Stomach (tissue), 9 donors: ENCODE data around the gene BCL2. TPM values are rescaled to one million over a fixed set of nuclear protein-coding genes. Genes with fewer than 3 reads are reported as not detected.

Experiments used
- DNase-seq, 2 donors: peaks; one replicate each; pipeline versions ENCODE4 v3.0.0 to v3.0.0-alpha.2; 2013 to 2019
- H3K27ac ChIP-seq, 5 donors: fragments of 200-600 bp in 4 of 5; sonication (generic) in 4 of 5; one replicate each; pipeline ENCODE4 v1.5.1; 2013 to 2019; ENCODE audit warnings: mild to moderate bottlenecking in 1 of 5, moderate library complexity in 1 of 5
- H3K27me3 ChIP-seq, 3 donors: fragments of 200-600 bp; sonication (generic); one replicate each; pipeline ENCODE4 v1.5.1; 2017 to 2019; ENCODE audit warnings: mixed run types in 1 of 3
- H3K36me3 ChIP-seq, 4 donors: fragments of 200-600 bp; sonication (generic); 1 replicate in 3 of 4; 2 replicates in 1 of 4; pipeline ENCODE4 v1.5.1; 2016 to 2019
- H3K4me1 ChIP-seq, 4 donors: fragments of 200-600 bp; sonication (generic); one replicate each; pipeline ENCODE4 v1.5.1; 2016 to 2019
- H3K4me3 ChIP-seq, 4 donors: fragments of 200-600 bp; sonication (generic) in 3 of 4; one replicate each; pipeline ENCODE4 v1.5.1; 2016 to 2019; ENCODE audit warnings: mild to moderate bottlenecking in 1 of 4
- H3K9me3 ChIP-seq, 4 donors: fragments of 200-600 bp; sonication (generic); one replicate each; pipeline ENCODE4 v1.5.1; 2016 to 2019
- CTCF ChIP-seq, 7 experiments: fragments of 450-650 bp in 4 of 7; fragments of 200-600 bp in 3 of 7; sonication (generic) in 3 of 7; IDR thresholded peaks; one replicate each; pipeline ENCODE4 v1.5.1; 2016 to 2019; ENCODE audit warnings: antibody characterized with exemption in 7 of 7, control low read depth in 2 of 7, mild to moderate bottlenecking in 1 of 7
- EP300 ChIP-seq: sonication (generic); formaldehyde crosslinking; IDR thresholded peaks from one replicate; pipeline ENCODE4 v1.6.1; 2017; ENCODE audit warnings: antibody characterized with exemption
- POLR2A ChIP-seq, 4 donors: fragments of 450-650 bp; IDR thresholded peaks; one replicate each; pipeline ENCODE4 v1.6.1; 2016; ENCODE audit warnings: antibody characterized with exemption in 4 of 4, control low read depth in 2 of 4, mild to moderate bottlenecking in 1 of 4, moderate library complexity in 1 of 4
- POLR2AphosphoS5 ChIP-seq, 3 donors: sonication (generic); formaldehyde crosslinking; IDR thresholded peaks; one replicate each; pipeline ENCODE4 v1.6.1; 2016; ENCODE audit warnings: antibody characterized with exemption in 3 of 3
- WGBS, 5 donors: extraction: QIAGEN DNeasy Blood & Tissue Kit in 3 of 5; methylation state at CpG; one replicate each; pipeline versions ENCODE4 v1.1.5 to v1.1.7; 2013 to 2018; 5-methylcytosine and 5-hydroxymethylcytosine counted together
- intact Hi-C: fragments of 100-400 bp; cut with DNase I; formaldehyde crosslinking; loops from one replicate; pipeline ENCODE4 v1.15.1; 2023; ENCODE audit warnings: low total_unique reads
- polyA plus RNA-seq, 3 donors: library from polyadenylated mRNA; stranded (reverse); fragments of 200-250 nt; gene quantifications; one replicate each; pipeline ENCODE4 v1.2.3, GENCODE V29; 2013
- total RNA-seq, 5 donors: library from RNA; depleted of rRNA; stranded (reverse); fragments of >200 nt; gene quantifications; one replicate each; pipeline versions ENCODE4 v1.1.0 to v1.2.3, GENCODE V29; 2014 to 2016
- donor health status: healthy with polysubstance abuse.
- donor health status: Bipolar disorder and iron deficiency.
- donor health status: healthy.

The BCL2 gene
- total and polyA plus RNA-seq, 8 donors = 1.5 to 53.9 (median 6.0) TPM

DNA sequence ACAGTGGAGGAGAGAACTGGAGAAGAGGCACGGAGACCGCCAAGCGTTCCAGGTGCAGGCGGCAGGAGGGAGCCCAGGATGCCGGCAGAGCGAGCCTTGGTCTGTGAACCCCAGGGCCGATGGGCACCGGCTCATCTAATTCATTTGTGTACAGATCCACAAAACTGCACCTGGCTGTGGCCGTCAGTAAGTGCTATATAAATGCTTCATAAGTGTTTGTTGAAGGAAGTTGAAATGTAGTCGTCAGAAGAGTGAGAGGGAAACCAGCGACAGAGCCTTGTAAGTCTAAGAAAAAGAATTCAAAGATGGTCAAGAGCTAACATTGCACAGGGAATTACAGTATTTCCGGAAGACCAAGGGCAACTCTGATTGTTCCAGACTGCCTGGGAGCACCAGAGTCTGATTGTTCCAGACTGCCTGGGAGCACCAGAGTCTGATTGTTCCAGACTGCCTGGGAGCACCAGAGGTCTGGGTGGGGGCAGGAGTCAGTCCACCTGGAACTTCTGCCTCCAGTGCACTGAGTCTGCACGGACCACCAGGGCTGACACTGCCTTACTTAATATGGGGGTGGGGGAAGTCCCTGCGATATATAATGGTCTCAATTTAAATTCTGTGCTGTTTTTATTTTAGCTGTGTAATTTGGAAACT lies 112.3 kb downstream of the BCL2 start:
- whole genome bisulfite sequencing, 5 donors = 70 to 81% (median 77%) methylated on average over 14 of the region's 14 CpGs
- Histone ChIP-seq H3K27me3 (no peaks in the 10 kb centered on the region), H3K36me3 (no peaks in the 10 kb centered on the region), H3K4me3 (no peak overlapping the region), H3K9me3 (no peaks in the 10 kb centered on the region), H3K4me1 (peaks cover 0 to 15% (median 7%) of the 10 kb centered on the region in 4 donors), H3K27ac (no peak overlapping the region)
- intact Hi-C loops = no loop called here
- no peak for DNase-seq
- TF ChIP-seq CTCF (IDR thresholded peaks at IDR 0.05) (no peak), POLR2A (IDR thresholded peaks at IDR 0.05) (no peak), POLR2AphosphoS5 (IDR thresholded peaks at IDR 0.05) (no peak), EP300 (no peak)

DNA sequence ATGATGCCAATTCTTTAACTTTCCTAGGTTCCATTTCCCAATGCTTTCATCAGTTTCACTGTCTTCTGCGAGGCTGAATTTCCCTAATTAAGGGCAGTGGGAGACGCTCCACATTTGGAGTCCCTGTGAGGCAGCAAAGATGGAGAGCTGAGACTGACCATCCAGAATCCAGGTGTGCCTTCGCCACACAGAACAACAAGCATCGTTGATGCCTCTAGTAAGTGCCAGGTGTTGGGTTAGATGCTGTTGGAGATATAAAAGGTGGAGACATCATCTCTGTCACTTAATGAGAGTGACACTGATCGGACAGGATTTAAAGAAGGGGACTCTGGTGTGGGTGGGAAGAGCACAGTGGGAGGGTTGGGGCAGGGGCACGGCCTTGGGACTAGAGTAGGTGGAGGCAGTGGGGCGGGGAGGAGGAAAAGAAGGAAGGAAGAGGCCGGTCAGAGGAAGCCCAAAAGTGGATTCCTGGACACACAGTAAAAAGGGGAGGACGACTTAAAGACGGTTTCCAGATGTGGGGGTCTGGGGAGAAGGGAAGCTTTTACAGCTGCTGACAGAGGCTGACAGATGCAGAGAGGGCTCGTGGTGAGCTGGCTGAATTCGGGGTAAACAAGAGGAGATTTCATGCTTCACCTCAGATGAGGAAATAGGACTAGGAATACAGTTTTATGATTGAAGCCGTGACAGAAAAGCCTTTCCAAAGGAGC lies 113.0 kb downstream of the BCL2 start:
- WGBS, 5 donors = 69 to 82% (median 75%) methylated on average over 13 of the region's 13 CpGs
- Histone ChIP-seq H3K36me3 (no peaks in the 10 kb centered on the region), H3K27ac (no peak overlapping the region), H3K4me1 (peaks cover 0 to 15% (median 7%) of the 10 kb centered on the region in 4 donors), H3K27me3 (no peaks in the 10 kb centered on the region), H3K9me3 (no peaks in the 10 kb centered on the region), H3K4me3 (no peak overlapping the region)
- DNase-seq = no peak
- TF ChIP-seq CTCF (IDR thresholded peaks at IDR 0.05) (no peak), POLR2A (IDR thresholded peaks at IDR 0.05) (no peak), POLR2AphosphoS5 (IDR thresholded peaks at IDR 0.05) (no peak), EP300 (no peak)
- intact Hi-C loops = no loop called here

GRCh38 chr18:63205791-63206252 lies 113.7 kb downstream of the BCL2 start:
- no peaks in the 10 kb centered on the region for H3K27me3 ChIP-seq
- peaks cover 0 to 15% (median 7%) of the 10 kb centered on the region in 4 donors for H3K4me1 ChIP-seq
- intact Hi-C loops = no loop called here
- H3K36me3 ChIP-seq = no peaks in the 10 kb centered on the region
- 53 to 72% (median 71%) methylated on average over 6 of the region's 6 CpGs for WGBS, 5 donors
- no peaks in the 10 kb centered on the region for H3K9me3 ChIP-seq
- no peak for DNase-seq
- no peak overlapping the region for H3K27ac ChIP-seq
- H3K4me3 ChIP-seq = no peak overlapping the region
- no peak for TF ChIP-seq EP300
- TF ChIP-seq POLR2A (IDR thresholded peaks at IDR 0.05) = no peak
- no peak for TF ChIP-seq CTCF (IDR thresholded peaks at IDR 0.05)
- TF ChIP-seq POLR2AphosphoS5 (IDR thresholded peaks at IDR 0.05) = no peak

- Histone ChIP-seq H3K9me3 (no peaks in the 10 kb centered on the region), H3K4me1 (peaks cover 0 to 24% (median 11%) of the 10 kb centered on the region in 4 donors), H3K27me3 (no peaks in the 10 kb centered on the region), H3K27ac (no peak overlapping the region), H3K36me3 (no peaks in the 10 kb centered on the region), H3K4me3 (no peak overlapping the region)
- DNase-seq = no peak
- intact Hi-C loops = no loop called here
- TF ChIP-seq EP300 = no peak
- no peak for TF ChIP-seq POLR2AphosphoS5 (IDR thresholded peaks at IDR 0.05)
- no peak for TF ChIP-seq POLR2A (IDR thresholded peaks at IDR 0.05)
- no peak for TF ChIP-seq CTCF (IDR thresholded peaks at IDR 0.05)
- WGBS, 5 donors = 91 to 99% (median 94%) methylated on average over 3 of the region's 3 CpGs
Observed at GRCh38 chr18:63203497-63203896, 116.1 kb downstream of the BCL2 start.
